NCI-H2107 (cell line): ENCODE data around the gene SYT2.
"Not testable (repeated sequence)": the region's sequence is repeated elsewhere in the genome, so short reads cannot be mapped to it uniquely, and the experiment has no call there.

Source experiments
- DNase-seq: peaks from one replicate; lab custom pipeline; 2025; lab: John Stamatoyannopoulos, UW

SYT2 gene

DNA sequence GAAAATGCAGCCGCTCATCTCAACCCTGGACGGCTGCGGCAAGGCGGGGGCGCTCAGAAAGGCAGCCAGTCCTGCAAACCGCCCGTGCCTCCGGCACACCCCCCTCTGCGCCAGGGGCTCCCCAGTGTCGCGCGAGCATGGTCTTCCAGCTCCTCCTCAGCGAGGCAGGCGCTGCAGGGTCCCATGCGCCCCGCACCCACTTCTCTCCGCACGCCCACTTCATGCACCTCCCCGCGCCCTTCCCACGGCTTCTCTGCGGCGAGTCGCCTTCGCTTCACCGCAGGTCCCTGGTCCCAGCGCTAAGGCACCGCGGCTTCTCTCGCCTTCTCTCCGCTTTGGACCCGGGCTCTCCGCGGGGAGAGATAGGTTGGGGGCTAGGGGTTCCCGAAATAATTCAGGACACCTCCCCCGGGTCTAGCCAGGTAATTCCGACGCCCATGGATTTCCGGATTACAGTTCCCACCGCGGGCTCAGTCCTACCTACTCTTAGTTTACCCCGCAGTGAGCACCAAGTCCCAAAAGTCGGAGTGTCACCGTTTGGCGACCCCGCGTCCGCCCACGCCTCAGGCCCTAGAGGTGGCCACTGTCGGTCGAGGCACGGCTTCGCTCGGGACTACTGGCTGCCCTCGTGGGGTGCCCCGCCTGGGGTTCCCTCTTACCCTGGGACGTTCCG, 67.5 kb downstream of the SYT2 start:
- no peak for DNase-seq

DNA sequence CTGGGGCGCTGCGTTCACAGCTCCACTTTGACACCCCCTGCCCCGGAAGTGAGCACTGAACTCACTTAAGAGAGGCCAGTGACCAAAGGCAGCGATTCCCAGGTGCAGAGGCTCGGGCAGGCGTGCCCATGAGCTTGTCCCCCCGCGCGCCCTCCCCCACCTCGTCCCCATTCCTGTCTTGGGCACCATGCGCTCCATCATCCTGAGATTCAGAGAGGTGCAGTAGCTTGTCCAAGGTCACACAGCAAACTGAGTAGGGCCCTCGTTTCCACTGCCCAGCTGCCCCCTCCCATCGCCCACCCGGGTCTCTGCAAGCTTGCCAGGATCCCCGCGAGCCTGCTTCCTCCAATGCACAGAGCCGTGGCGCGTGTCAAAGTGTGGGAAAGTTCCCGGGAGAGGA, 68.0 kb downstream of the SYT2 start:
- DNase-seq, result no peak

DNA sequence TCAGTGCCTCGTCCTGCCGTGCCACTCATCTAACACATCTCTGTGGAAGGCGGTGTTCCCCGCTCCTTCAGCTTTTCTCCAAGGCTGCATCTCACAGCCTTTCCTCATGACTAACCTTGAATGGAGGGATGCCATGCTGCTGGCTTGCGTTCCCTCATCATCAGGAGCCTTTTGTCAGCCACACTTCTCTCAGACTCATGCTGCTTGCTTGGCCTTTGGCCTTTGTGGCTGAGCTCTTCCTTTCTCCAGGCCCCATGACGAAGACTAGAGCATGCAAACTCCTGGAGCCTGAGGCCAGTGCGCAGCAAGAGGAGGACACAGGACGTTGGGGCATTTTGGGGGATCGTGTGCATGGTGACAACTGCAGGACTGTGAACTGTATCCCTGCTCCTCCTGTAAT, 70.8 kb downstream of the SYT2 start:
- DNase-seq, result no peak

GRCh38 chr1:202638701-202639305, 71.5 kb downstream of the SYT2 start:
- not testable (repeated sequence) for DNase-seq

GRCh38 chr1:202638019-202638700, 72.1 kb downstream of the SYT2 start:
- DNase-seq, result no peak

- DNase-seq, result not testable (repeated sequence)
These were observed 72.8 kb downstream of the SYT2 start for GRCh38 chr1:202637321-202638018.

DNA sequence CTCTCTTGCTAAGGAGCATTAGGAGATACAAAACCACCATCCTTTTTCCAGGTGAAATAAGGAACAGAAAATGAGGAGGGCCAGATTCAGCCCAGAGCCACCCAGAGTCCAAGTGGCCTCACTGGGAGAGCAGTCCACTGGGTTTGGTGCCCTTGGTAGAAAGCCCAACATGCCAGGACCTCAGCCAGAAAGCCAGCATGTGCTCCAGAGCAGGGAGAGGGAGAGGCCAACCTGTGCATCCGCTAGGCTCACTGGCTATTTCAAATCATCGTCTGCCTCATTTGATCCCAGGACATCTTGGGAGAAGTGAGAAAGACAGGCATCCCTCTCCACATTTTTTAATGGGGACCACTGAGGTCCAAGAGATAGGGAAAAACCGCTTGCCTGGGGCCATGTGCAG, 74.1 kb downstream of the SYT2 start:
- not testable (repeated sequence) for DNase-seq

GRCh38 chr1:202632241-202632640, 78.0 kb downstream of the SYT2 start:
- DNase-seq, result no peak

GRCh38 chr1:202631076-202631923, 79.0 kb downstream of the SYT2 start:
- DNase-seq, result no peak

DNA sequence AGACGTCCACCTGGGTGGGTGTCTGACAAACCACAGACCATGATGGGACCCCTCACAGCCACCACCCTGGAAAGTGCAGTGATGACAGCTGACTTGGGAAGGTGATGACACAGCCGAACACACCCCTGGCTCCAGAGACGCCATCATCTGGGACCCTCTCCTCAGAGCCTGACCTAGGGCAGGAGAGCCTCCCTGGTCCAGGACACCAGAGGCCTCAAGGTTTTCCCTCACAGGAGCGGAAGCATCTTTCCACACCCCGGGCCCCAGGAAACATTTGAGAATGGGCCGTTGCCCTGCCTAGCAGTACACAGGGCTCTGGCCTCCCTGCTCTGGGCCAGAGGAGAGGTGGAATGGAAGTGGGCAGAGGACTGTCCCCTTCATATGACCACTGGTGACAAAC, 79.7 kb downstream of the SYT2 start:
- no peak for DNase-seq

- not testable (repeated sequence) for DNase-seq
These were observed 80.2 kb downstream of the SYT2 start for GRCh38 chr1:202630096-202630495.

DNA sequence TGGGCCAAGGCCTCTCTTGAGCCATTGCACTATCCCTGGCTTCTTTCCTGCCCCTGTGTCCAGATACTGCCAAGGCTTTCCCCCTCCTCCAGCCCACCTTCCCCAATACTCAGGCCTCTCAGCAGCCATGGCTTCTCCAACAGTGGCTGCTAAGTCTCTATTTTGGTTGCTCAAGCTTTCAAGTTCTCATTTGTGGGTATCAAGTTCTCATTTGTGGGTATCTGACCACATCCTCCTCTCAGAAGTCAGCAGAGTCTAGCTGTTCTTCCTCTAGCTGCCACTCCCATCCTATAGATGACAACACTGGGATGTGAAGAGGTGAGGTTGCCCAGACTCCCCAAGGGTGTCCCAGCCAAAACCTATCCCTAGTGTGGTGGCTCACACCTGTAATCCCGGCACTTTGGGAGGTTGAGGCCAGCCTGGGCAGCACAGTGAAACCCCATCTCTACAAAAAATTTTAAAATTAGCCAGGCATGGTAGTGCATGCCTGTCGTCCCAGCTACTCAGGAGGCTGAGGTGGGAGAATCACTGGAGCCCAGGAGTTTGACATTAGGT, 80.9 kb downstream of the SYT2 start:
- not testable (repeated sequence) for DNase-seq

GRCh38 chr1:202628646-202629215, 81.5 kb downstream of the SYT2 start:
- DNase-seq, result no peak

DNA sequence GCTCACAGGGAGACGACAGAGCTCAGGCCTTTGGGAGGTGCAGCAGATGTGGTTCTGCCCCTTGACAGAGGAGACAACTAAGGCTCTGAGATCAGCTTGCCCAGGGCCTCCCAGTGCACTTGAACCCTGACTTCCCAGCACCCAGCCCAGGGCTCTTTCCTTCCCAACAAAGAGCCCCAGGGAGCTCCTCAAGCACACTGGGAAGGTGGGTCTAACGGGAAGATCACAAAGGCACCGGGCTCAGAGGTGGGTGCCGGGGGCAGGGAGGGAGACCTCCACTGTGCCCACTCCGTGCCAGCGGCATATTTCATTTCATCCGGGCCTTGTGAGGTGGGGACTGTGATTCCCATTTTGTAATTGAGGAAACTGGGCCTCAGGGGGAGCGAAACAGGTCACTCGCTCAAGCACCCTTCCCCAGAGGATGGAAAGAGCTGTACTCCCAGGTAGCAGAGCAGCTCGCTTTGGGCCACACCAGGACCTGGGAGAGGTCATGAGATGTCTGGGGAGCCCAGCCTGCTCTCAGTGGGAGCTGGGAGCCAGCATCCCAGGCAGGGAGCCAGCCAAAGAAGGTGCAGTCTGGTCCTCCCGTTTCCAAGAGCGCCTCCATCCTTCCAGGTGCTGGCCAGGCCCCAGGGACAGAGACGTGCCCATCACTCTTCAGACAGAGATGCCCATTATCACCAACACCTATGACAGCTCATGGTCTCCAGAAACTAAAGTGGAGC, 82.3 kb downstream of the SYT2 start:
- DNase-seq, result no peak

GRCh38 chr1:202627036-202627435, 83.2 kb downstream of the SYT2 start:
- DNase-seq, result peak; percentile 89

DNA sequence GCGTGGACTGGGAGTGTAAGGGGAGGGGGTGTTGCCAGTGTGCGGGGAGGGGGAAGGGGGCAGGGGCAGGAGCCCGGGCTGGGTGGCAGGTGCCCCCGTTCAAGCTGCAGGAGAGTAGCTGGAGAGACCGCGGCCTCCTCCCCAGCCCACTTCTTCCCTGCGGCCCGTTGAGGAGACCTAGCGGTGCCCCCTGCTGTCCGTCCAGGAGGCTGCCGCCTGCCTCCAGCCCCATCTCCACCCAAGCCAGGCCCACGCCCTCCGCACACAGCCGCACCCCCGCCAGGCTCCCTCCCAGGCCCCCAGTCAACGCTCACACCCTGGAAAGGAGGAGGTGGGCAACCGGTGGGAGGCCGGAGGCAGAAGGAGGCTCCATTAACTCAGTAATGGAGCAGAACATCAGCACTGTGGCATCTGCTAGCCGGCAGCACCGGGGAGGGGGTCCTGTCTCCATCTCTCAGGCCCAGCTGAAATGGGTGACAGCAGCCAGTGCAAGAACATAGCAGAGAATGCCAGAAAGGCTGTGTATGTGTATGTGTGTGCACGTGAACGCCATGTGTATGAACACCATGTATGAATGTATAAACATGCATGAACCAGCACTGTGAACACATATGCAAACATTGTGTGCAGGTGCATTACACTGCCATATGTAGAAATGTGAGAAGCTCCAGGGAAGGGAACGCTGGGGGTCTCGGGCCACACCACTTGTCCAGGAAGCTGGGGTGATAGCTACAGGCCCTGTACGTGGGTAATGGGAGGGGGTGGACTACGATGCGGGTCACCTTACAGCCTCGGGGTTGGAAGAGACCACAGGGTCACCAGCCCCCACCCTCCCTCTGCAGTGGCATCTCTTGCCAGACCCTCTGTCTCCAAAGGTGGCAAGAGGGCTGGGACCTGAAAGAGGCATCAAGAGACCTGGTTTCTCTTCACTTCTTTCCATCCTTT, 84.6 kb downstream of the SYT2 start:
- no peak for DNase-seq

DNA sequence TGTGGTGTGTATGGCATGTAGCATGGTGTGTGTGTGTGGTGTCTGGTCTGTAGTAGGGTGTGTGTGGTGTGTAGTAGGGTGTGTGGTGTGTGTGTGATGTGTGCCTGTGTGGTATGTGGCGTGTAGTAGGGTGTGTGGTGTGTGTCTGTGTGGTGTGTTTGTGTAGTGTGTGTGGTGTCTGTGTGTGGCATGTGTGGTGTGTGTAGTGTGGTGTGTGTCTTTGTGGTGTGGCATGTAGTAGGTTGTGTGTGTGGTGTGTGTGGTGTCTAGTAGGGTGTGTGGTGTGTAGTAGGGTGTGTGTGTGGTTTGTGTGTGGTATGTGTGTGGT, 85.5 kb downstream of the SYT2 start:
- DNase-seq, result no peak

DNA sequence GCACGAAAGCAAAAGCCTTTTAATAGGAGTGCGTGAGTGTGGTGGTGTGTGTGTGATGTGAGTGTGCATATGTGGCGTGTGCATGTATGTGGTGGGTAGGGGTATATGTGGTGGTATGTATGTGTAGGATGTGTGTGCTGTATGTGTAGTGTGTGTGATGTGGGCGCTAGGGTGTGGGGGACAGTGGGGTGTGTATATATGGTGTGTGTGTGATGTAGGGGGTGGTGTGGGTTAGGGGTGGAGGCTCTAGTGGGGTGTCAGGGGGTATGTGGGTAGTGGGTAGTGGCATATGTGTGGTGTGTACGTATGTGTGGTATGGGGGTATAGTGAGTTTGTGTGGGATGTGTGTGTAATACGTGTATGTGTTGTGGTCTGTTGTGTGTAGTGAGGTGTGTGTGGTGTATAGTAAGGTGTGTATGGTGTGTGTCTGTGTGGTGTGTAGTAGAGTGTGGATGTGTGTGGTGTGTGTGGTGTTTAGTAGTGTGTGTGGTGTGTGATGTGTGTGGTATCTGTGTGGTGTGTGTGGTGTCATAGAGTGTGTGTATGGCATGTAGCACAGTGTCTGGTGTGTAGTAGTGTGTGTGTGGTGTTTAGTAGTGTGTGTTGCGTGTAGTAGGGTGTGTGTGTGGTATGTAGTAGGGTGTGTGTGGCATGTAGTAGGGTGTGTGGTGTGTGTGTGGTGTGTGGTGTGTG, 86.0 kb downstream of the SYT2 start:
- DNase-seq, result no peak

- DNase-seq, result not testable (repeated sequence)
These were observed 86.8 kb downstream of the SYT2 start for GRCh38 chr1:202623476-202623875.
